ENCODE results near the gene SELE.

SELE gene, protein sequence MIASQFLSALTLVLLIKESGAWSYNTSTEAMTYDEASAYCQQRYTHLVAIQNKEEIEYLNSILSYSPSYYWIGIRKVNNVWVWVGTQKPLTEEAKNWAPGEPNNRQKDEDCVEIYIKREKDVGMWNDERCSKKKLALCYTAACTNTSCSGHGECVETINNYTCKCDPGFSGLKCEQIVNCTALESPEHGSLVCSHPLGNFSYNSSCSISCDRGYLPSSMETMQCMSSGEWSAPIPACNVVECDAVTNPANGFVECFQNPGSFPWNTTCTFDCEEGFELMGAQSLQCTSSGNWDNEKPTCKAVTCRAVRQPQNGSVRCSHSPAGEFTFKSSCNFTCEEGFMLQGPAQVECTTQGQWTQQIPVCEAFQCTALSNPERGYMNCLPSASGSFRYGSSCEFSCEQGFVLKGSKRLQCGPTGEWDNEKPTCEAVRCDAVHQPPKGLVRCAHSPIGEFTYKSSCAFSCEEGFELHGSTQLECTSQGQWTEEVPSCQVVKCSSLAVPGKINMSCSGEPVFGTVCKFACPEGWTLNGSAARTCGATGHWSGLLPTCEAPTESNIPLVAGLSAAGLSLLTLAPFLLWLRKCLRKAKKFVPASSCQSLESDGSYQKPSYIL

DNA sequence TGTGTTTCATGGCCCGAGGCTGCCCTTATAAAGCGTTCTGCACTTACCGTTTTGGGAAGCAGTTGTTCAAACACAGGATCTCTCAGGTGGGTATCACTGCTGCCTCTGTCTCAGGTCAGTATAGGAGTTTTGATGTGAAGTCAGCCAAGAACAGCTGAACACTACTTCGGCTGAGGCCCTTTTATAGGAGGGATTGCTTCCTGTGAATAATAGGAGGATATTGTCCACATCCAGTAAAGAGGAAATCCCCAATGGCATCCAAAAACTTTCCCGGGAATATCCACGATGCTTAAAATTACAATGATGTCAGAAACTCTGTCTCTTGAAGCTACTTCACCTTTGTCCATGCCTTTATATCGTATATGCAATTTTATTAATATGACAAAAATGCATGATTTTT, at the start of gene SELE:
Gene SELE, minus strand, starts transcription at position 156 of the 400 bp plus-strand sequence. CDS start 467 bp downstream, outside the sequence.
- no peak for DNase-seq

DNA sequence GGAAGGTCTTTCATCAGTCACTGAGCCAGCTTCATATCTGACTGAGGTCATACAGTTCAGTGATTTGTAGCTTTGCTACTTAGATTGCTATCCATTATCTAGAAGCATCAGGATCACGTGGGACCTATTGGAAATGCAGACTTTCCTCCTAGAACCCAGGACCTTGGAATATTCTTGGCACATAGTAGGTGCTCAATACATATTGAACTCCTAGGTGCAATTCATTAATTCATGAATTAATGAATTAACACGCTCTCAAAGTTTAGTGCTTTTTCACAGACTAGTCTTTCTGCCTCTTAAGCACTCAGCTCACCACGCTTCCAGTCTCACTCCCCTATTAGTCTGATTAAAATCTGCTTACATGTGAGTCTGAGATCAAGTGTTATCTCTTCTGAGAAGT, 48.7 kb upstream of the SELE start:
- no peak for DNase-seq

DNA sequence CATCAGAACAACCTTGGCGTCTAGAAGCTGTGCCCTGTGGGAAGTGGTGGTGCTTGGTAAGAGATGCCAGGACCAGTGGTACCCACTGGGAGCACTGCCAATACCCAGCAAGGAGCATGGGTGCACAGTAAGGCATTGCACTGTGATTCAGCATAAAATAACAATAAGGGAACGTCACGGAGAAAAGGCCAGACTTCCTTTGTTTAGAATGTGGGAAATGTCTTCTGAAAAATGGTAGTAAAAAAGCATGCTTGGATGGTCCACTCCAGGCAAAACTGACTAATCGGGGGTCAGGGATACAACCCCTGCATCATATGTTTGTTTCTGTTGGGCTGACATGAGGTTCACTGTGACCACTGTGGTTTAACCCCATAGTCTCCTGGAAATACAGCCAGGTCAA, 46.1 kb upstream of the SELE start:
- DNase-seq, result no peak

DNA sequence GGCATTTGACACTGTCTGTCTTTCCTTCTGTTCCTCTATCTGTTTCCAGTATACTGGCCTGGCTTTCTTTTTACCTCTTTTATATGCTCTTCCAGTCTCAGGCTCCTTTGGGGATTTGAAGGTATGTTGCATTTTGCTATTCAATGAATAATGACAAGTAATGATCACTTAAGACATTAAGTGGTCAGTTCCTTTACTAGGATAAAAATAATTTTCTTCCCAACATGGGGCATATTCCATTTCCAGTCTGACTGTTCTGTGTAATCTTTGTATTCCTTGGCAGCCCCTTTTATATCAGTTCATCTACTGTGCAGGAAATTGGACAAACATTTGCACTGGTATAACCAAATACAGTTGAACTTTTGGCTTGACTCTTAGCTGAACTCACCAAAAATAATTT, 45.3 kb upstream of the SELE start:
- no peak for DNase-seq

DNA sequence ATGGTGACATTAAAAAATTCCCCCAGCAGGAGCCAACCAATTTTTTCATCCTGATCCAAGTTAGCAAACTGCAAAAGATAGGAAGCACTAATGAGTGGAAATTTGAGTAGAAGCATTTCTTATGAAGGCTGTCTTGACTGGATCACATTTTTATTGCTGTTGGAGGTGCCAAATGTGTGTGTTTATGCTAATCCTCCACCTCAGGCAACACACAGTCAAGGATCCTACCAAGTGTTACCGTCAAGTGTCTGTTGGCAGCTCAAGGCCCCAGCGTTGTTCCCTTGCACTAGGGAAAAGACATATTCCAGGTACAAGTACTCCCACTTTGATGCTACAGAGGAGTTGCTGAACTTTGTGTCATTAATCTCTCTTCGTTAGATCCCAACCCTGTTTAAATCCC, 42.6 kb upstream of the SELE start:
- DNase-seq, result no peak

DNA sequence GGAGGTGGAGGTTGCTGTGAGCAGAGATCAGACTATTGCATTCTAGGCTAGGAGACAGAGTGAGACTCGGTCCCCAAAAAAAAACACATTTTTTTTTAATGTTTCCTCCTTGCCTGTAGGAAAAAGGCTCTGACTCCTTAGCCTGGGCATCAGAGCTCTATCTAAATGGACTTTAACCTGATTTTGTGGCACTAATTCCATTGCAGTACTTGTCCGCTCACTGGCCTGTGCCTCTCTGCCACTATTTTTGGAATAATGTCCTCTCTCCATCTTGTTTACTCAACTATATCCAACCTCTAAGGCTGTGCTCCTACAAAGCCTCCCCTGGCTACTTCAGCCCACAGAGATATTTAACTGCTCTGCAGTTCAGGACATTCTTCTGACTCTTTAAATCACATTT, 34.3 kb upstream of the SELE start:
- DNase-seq, result no peak

DNA sequence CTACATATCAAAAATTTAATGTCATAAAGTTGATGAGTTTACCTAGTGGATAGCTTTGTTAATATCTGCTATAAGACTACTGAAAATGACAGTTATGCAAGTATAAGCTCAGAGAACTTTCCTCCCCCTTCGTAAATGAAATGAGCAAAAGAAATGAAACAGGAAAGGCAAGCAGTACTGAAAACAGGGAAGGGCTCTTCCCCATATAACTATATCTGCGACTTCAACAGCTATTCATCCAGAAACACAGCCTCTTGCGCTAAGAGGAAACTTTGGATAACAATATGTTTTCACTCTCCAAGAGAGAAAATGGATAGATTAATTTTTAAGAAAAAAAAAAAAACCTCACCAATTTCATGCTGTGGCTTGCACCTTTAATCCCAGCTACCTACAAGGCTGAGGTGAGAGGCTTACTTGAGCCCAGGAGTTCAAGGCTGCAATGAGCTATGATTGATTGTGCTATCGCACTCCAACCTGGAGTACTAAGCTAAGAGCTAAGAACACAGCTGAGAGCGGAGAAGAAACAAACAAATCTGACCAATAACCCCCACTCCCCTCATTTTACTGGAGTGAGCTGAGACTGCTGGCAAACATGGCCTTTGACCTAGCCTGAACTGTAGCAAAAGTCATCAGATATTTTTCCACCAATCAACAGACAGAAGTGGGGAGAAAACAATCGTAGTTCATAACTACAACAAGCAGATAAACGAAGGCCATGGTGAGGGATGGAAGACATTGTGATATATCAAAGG, 31.9 kb upstream of the SELE start:
- DNase-seq, result no peak

DNA sequence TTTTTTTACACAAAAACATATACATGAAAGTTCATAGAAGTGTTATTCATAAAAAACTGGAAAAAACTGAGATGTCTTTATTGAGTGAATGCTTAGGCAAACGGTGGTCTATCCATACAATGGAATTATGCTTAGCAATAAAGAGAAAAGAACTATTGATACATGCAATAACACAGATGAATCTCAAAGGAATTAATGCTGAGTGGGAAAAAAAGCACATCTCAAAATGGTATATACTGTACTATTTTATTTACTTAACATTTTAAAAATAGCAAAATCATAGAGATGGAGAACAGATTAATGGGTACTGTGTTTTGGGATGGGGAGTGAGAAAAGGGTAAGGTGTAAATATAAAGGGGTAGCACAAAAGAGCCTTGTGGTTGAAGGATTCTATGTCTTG, 31.0 kb upstream of the SELE start:
- no peak for DNase-seq

DNA sequence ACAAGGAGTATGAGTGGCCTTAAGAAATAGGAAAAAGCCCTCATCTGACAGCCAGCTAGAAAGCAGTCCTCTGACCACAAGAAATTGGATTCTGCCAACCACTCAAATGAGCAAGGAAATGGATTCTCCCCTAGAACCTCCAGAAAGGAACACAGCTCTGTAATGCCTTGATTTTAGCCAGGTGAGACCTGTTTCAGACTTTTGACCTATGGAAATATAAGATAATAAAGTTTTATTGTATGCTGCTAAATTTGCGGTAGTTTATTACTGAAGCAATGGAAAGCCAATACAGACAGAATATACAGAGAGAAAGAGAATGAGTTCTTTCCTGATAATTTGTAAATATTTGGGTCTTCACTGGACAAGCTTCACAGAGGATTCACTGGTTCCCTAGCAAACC, 28.8 kb upstream of the SELE start:
- DNase-seq, result no peak

DNA sequence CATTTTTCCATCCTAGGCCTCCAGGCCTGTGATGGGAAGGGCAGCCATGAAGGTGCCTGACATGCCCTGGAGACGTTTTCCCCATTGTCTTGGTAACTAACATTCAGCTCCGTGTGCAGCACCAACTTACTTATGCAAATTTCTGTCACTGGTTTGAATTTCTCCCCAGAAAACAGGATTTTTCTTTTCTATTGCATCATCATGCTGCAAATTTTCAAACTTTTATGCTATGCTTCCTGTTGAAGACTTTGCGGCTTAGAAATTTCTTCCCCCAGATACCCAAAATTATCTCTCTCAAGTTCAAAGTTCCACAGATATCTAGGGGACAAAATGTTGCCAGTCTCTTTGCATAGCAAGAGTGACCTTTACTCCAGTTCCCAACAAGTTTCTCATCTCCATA, 25.2 kb upstream of the SELE start:
- DNase-seq, result no peak

DNA sequence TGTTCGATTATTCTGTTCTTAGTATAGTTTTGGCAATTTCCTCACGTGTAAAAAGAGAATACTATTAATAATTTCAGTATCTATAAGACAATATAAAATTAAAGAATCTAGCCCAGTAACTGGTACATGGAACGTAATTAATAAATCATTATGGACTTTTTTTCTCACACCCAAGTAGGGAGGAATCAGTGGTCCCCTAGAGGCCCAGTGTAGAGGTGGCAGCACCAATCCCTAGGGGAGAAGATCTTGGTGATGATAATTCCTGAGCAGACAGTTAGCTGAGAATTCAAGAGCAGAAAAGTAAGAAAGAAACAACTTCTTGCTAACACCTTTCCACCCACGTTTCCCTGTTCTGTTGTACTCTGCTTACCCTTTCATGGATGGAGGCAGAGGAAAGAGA, 19.7 kb upstream of the SELE start:
- DNase-seq, result no peak

DNA sequence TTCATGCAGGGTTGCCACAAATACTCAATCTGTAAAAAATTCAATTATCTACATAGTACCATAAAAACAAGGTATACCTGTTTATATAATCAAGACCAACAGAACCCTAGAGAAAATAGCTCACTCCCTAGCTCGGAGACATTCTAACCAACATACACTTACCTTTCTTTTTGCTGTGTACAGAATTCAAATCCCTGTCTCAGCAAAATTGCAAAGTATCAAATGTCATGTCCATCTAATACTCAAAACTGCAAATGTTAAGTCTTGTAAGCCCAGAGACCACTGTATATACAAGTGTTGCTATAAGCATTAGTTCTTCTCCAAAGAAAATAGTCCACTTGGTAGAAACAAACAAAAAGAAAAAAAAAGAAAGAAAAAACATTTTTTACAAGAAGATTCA, 16.2 kb upstream of the SELE start:
- DNase-seq, result no peak

DNA sequence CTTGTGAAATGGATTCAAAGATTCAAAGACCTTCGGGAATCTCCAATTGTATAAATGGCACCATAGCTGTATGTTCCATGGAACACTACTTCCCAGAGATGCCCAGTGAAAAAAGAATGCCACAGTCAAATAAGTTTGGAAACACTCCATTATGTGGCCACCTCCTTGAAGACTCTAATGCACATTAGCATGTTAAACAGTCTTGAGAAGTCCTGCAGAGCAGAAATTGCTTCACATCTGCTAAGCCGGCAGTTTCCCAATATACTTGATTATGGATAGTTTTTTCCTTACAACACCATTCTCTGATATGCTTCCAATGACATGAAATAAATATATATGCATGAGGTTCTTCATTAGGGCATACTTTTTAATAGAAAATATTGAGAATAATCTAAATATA, 12.7 kb upstream of the SELE start:
- no peak for DNase-seq

DNA sequence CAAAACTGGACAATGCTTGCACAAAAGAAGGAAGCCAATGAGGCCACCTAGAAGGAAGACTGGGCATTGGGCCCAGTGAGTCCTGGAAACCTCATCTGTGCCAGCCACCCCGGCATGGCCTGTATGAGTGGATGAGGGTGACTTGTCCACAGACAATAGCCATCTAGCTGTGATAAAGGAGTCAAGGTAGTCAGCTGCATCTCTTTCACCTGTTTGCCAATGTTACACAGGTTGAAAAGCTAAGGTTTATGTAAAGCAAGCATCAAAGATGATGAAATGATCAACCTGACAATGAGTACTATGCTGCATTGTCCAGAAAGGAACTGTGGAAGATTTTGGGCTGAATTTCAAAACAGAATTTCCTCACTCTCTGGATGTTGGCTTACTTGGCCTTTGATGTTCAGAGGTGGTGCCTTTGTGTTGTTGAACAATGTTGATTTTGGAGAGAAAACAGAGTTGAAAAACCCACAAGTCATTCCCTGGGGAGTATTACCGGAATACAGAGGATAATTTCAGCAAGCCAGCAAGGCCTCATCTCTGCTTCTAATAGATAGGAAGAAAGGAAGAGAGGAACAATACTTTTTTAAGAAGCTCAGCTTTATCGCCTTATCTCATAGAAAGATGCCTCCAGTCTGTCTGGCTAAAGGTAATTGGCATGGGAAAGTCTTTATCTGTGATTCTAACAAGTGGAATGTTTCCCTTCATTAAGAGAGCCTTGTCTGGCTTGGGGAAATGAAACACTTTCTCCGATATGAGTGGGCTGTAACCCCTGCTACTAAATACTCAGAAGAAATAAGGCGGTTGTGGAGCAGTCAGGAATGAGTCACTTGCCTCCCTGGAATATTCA, 11.4 kb upstream of the SELE start:
- DNase-seq, result no peak

DNA sequence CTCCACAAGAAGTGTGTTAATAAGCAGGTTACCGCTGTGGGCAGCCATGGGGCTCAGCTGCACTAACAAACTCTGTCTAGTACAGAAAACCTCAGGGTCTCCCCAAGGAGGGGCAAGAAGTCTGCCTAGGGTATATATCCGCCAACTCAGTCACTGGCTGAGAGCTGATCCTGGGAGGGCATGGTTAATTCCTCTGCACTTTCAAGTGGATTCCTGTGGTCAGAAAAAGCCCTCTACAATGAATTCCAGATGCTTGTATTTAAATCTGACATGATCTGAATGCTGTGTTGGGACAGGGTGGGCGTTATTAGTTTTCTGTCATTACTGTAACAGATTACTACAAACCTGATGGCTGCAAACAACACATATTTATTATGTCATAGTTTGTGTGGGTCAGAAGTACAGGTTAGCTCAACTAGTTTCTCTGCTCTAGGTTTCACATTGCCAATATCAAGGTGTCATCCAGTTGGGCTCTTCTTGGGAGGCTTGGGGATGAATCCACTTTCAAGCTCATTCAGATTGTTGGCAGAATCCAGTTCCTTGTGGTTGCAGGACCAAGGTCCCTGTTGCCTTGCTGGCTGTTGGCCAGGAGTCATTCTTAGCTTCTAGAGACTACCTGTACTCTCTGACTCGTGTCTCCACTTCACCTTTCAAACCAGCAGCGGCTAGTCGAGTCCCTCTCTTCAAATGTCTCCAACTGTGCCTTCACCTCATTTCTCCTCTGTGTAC, 8.0 kb upstream of the SELE start:
- no peak for DNase-seq

DNA sequence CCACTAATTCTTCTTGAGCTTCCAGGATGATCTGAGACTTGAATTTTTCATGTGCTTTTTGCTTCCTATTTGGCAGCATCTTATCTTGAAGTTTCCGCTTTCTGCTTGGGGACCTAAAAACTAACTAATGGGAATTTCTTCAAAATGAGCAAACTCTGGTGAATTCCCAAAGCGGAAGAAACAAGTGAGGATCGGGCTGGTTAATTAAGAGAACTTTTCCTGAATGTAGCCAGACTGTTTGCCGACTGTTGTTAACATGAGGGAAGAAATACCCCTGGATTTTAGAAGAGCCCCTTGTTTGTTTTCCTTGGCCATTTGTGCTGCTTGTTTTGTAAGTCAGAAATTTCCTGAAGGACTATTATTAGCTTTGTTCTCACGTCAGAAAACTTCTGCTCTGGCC, 6.1 kb upstream of the SELE start:
- DNase-seq, result no peak

DNA sequence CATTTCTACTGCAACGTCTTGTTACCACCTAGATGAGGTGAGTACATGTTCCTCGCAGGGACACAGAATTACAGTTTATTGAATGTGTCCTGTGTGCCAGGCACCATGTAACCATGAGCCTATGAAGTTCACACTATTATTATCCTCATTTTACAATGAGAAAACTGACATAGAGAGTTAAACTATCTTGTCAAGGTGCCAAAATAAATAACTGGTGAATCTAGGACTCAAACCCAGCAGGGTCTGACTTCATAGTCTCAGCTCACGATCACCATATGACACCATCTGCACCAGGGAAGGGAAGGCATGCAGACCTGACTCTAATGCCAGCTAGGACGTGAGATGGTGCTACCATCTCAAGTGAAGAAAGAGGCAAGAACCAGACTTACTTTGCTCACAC, 2.4 kb downstream of the SELE start:
- no peak for DNase-seq

DNA sequence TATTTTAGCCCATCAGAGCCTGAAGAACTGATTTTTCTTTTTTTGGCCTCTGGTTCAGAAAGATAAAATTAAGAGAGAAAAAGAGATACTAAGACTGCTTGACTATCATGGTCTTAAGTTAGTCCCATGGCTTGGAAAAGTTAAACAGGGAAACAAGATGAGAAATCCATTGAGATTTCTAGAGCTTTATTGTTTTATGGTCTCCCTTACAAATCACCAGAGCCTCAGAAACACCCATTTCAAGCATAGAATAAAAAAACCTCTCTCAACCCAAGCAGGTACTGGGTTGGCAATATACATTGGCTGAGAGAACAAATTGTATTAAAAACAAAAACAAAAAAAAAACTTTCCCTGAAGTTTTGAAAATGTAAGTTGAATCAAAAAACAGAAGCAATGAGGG, 3.9 kb downstream of the SELE start:
- no peak for DNase-seq

DNA sequence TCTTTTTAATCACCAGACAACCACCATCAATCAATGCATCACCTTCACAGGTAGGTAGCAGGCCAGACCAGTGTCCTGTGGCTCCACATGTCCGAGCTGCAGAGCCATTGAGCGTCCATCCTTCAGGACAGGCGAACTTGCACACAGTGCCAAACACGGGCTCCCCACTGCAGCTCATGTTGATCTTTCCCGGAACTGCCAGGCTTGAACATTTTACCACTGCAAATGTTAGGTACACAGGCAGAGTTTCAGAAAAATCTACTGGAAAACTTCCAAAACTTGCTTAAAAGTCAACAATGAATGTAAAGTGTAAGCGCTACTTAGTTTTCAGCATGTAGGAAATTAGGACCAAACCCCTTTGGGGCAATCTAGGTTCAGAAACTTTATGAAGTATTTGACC, 6.6 kb downstream of the SELE start:
- DNase-seq, result no peak

DNA sequence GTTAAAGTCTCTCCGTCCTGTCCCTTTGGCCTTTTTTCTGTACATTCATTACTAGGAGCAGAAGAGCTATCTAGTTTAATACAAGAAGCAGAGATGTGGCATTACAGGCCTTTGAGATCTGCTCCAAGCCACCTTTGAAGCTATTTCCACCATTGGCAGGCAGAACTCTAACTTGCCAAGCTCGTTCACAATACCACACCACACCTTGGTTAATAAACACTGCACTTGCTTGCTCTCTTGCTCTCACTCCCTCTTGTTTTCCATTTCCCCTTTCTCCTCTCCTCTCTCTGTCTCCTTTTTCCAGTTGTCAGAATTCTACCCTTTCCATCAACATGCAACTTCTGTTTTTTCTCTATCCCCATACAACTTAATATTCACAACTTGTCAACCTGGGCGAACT, 7.0 kb downstream of the SELE start:
- no peak for DNase-seq

DNA sequence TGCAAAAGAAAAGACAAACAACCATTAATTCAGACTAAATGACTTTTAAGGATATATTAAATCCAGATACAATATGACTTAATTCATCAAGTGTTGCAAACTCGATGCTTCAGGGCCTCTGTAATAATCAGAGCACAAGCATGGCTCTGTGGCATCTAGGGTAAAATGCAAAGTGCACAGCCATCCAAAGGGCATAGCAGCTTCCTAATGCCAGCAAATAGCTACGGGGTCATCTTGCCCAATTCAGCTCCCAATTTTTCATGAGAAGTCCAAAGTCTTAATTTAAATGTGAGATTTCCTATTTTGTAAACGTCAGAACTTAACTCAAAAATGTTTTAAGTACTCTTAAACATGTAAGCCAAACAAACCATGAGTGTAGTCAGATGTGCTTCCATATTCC, 7.9 kb downstream of the SELE start:
- no peak for DNase-seq

DNA sequence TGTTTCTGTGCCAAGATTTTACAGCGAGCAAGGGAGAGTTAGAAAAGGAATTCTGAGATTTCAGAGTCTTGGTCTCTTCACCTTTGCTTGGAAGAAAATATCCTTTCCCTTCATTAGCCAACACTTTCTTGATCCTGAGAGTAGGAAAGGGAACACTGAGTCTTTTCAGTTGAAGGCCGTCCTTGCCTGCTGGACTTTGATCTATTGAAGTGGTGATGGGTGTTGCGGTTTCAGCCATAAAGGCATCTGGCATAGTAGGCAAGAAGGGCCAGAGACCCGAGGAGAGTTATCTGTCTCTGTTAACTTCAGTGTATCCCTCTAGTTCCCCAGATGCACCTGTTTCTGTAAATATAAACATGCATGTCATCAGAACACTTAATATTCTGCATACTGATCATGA, 9.7 kb downstream of the SELE start:
- no peak for DNase-seq

DNA sequence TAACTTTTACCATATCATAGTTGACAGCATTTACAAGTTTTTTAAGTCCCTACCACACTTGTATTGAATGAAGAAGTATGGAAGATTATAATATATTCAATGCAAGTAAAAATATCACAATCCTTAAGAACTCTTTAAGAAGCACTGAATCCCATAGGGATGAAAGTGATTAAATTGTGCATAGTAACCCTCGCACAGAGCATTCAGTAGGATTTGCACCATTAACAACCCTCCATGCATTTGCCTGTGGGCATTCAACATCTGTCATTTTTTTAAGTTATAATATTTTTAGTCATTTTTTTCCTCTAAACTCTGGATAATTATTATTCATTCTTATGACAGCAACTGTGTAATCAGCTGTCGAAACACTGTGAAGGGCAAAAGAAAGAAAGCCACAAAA, 10.1 kb downstream of the SELE start:
- DNase-seq, result no peak
